HEK293 (cell line): Measurements from ENCODE around the gene CD276.

Source experiments
- CTCF ChIA-PET: fragments of 350-600 bp; formaldehyde crosslinking; extraction: SDS; loops from one replicate; lab custom pipeline; 2021; ENCODE audit warnings: antibody characterized with exemption; lab: Yijun Ruan, JAX
- POLR2A ChIA-PET: fragments of 300-600 bp; formaldehyde crosslinking; extraction: SDS; loops from one replicate; lab custom pipeline; 2020; ENCODE audit warnings: antibody characterized with exemption, inconsistent platforms; lab: Yijun Ruan, JAX
- H3K27ac ChIP-seq: fragments of 200-500 bp; sonication (Bioruptor generic); 2 replicates; pipeline ENCODE4 v1.5.1; 2014; ENCODE audit warnings: low read depth, low read length, control low read depth, inconsistent platforms; ENCODE audit errors: extremely low read depth
- H3K36me3 ChIP-seq, 2 experiments: fragments of 200-500 bp in 1 of 2; sonication (Bioruptor generic) in 1 of 2; 1 replicate in 1 of 2; 2 replicates in 1 of 2; pipeline ENCODE4 v1.5.1; 2014 to 2017; ENCODE audit warnings: inconsistent platforms in 2 of 2, low read length in 2 of 2; ENCODE audit not compliant: control insufficient read depth in 2 of 2, insufficient read depth in 1 of 2
- H3K4me1 ChIP-seq: fragments of 200-500 bp; sonication (Bioruptor generic); 2 replicates; pipeline ENCODE4 v1.5.1; 2014; ENCODE audit warnings: mild to moderate bottlenecking, low read length, inconsistent platforms; ENCODE audit not compliant: control insufficient read depth, insufficient read depth
- H3K4me3 ChIP-seq: 2 replicates; pipeline ENCODE4 v1.5.1; 2011; ENCODE audit warnings: low read depth, mild to moderate bottlenecking, control low read depth, low read length, moderate library complexity
- H3K9me3 ChIP-seq: fragments of 200-500 bp; sonication (Bioruptor generic); 2 replicates; pipeline ENCODE4 v1.5.1; 2014; ENCODE audit warnings: low read depth, low read length, inconsistent platforms; ENCODE audit not compliant: control insufficient read depth, insufficient read depth
- BCL11A ChIP-seq: fragments of 450-650 bp; formaldehyde crosslinking; IDR thresholded peaks from 2 replicates; pipeline ENCODE4 v1.5.1; 2016; ENCODE audit warnings: low read depth, missing biosample characterization, missing genetic modification characterization
- GFI1B ChIP-seq: fragments of 450-650 bp; formaldehyde crosslinking; IDR thresholded peaks from 2 replicates; pipeline ENCODE4 v1.5.1; 2016; ENCODE audit warnings: missing biosample characterization, missing genetic modification characterization
- GLIS1 ChIP-seq: fragments of 450-650 bp; formaldehyde crosslinking; IDR thresholded peaks from 2 replicates; pipeline ENCODE4 v1.5.1; 2016; ENCODE audit warnings: missing biosample characterization, missing genetic modification characterization
- KLF16 ChIP-seq: fragments of 450-650 bp; formaldehyde crosslinking; IDR thresholded peaks from 2 replicates; pipeline ENCODE4 v1.5.1; 2017; ENCODE audit warnings: missing biosample characterization, missing genetic modification characterization
- KLF17 ChIP-seq: fragments of 450-650 bp; formaldehyde crosslinking; IDR thresholded peaks from 2 replicates; pipeline ENCODE4 v1.5.1; 2016; ENCODE audit warnings: missing biosample characterization, missing genetic modification characterization
- KLF8 ChIP-seq: fragments of 450-650 bp; formaldehyde crosslinking; IDR thresholded peaks from 2 replicates; pipeline ENCODE4 v1.5.1; 2016; ENCODE audit warnings: missing biosample characterization, missing genetic modification characterization
- MYNN ChIP-seq: fragments of 450-650 bp; formaldehyde crosslinking; IDR thresholded peaks from 2 replicates; pipeline ENCODE4 v1.5.1; 2016; ENCODE audit warnings: missing biosample characterization, missing genetic modification characterization, borderline replicate concordance
- SCRT2 ChIP-seq: fragments of 450-650 bp; formaldehyde crosslinking; IDR thresholded peaks from 2 replicates; pipeline ENCODE4 v1.5.1; 2016; ENCODE audit warnings: missing biosample characterization, missing genetic modification characterization
- ZBTB48 ChIP-seq: fragments of 450-650 bp; formaldehyde crosslinking; IDR thresholded peaks from 2 replicates; pipeline ENCODE4 v1.5.1; 2016; ENCODE audit warnings: missing biosample characterization, missing genetic modification characterization
- ZNF10 ChIP-seq: fragments of 450-650 bp; formaldehyde crosslinking; IDR thresholded peaks from 2 replicates; pipeline ENCODE4 v1.5.1; 2017; ENCODE audit warnings: missing biosample characterization, missing genetic modification characterization
- ZNF132 ChIP-seq: fragments of 450-650 bp; formaldehyde crosslinking; IDR thresholded peaks from 2 replicates; pipeline ENCODE4 v1.5.1; 2017; ENCODE audit warnings: missing biosample characterization, missing genetic modification characterization, borderline replicate concordance
- ZNF133 ChIP-seq: fragments of 450-650 bp; formaldehyde crosslinking; IDR thresholded peaks from 2 replicates; pipeline ENCODE4 v1.5.1; 2016; ENCODE audit warnings: missing biosample characterization, missing genetic modification characterization
- ZNF157 ChIP-seq: fragments of 450-650 bp; formaldehyde crosslinking; IDR thresholded peaks from 2 replicates; pipeline ENCODE4 v1.5.1; 2016; ENCODE audit warnings: missing biosample characterization, missing genetic modification characterization
- ZNF221 ChIP-seq: fragments of 450-650 bp; formaldehyde crosslinking; IDR thresholded peaks from 2 replicates; pipeline ENCODE4 v1.5.1; 2017; ENCODE audit warnings: missing biosample characterization, missing genetic modification characterization, borderline replicate concordance
- ZNF24 ChIP-seq: fragments of 450-650 bp; formaldehyde crosslinking; IDR thresholded peaks from 2 replicates; pipeline ENCODE4 v1.5.1; 2016; ENCODE audit warnings: missing biosample characterization, missing genetic modification characterization
- ZNF335 ChIP-seq: fragments of 450-650 bp; formaldehyde crosslinking; conservative IDR thresholded peaks from 2 replicates; pipeline ENCODE4 v1.5.1; 2016; ENCODE audit warnings: missing biosample characterization, missing genetic modification characterization
- ZNF394 ChIP-seq: fragments of 450-650 bp; formaldehyde crosslinking; IDR thresholded peaks from 2 replicates; pipeline ENCODE4 v1.5.1; 2016; ENCODE audit warnings: missing biosample characterization, missing genetic modification characterization, mild to moderate bottlenecking, moderate library complexity, borderline replicate concordance
- ZNF398 ChIP-seq: fragments of 450-650 bp; formaldehyde crosslinking; IDR thresholded peaks from 2 replicates; pipeline ENCODE4 v1.5.1; 2017; ENCODE audit warnings: missing biosample characterization, missing genetic modification characterization
- ZNF416 ChIP-seq: fragments of 450-650 bp; formaldehyde crosslinking; IDR thresholded peaks from 2 replicates; pipeline ENCODE4 v1.5.1; 2016; ENCODE audit warnings: missing biosample characterization, missing genetic modification characterization
- ZNF529 ChIP-seq: fragments of 450-650 bp; formaldehyde crosslinking; IDR thresholded peaks from 2 replicates; pipeline ENCODE4 v1.5.1; 2017; ENCODE audit warnings: missing genetic modification characterization, missing biosample characterization; ENCODE audit not compliant: insufficient replicate concordance
- ZNF558 ChIP-seq: fragments of 450-650 bp; formaldehyde crosslinking; IDR thresholded peaks from 2 replicates; pipeline ENCODE4 v1.5.1; 2016; ENCODE audit warnings: missing biosample characterization, missing genetic modification characterization
- ZNF596 ChIP-seq: fragments of 450-650 bp; IDR thresholded peaks from 2 replicates; pipeline ENCODE4 v1.5.0; 2018; ENCODE audit warnings: missing biosample characterization, mild to moderate bottlenecking, missing genetic modification characterization, moderate library complexity
- ZNF626 ChIP-seq: fragments of 450-650 bp; sonication (Bioruptor Pico); formaldehyde crosslinking; IDR thresholded peaks from 2 replicates; pipeline ENCODE4 v1.5.1; 2018; ENCODE audit warnings: missing biosample characterization, missing genetic modification characterization, inconsistent platforms
- ZNF664 ChIP-seq: fragments of 450-650 bp; formaldehyde crosslinking; IDR thresholded peaks from 2 replicates; pipeline ENCODE4 v1.5.1; 2016; ENCODE audit warnings: missing biosample characterization, missing genetic modification characterization
- ZNF670 ChIP-seq: fragments of 450-650 bp; formaldehyde crosslinking; IDR thresholded peaks from 2 replicates; pipeline ENCODE4 v1.5.1; 2016; ENCODE audit warnings: missing biosample characterization, missing genetic modification characterization, low read depth
- ZNF677 ChIP-seq: fragments of 450-650 bp; IDR thresholded peaks from 2 replicates; pipeline ENCODE4 v1.5.0; 2018; ENCODE audit warnings: missing biosample characterization, mild to moderate bottlenecking, missing genetic modification characterization, moderate library complexity
- ZNF704 ChIP-seq: fragments of 450-650 bp; formaldehyde crosslinking; IDR thresholded peaks from 2 replicates; pipeline ENCODE4 v1.5.1; 2016; ENCODE audit warnings: missing biosample characterization, missing genetic modification characterization
- ZNF76 ChIP-seq: fragments of 450-650 bp; formaldehyde crosslinking; IDR thresholded peaks from 2 replicates; pipeline ENCODE4; 2016; ENCODE audit warnings: low read depth, missing biosample characterization, missing genetic modification characterization, borderline replicate concordance
- ZSCAN5A ChIP-seq: fragments of 450-650 bp; formaldehyde crosslinking; IDR thresholded peaks from 2 replicates; pipeline ENCODE4 v1.5.1; 2016; ENCODE audit warnings: missing biosample characterization, missing genetic modification characterization
- TF ChIP-seq, protein P1 (sequence below): fragments of 450-650 bp; formaldehyde crosslinking; IDR thresholded peaks from 2 replicates; pipeline ENCODE4 v1.5.1; 2016; ENCODE audit warnings: missing biosample characterization, missing genetic modification characterization

CD276 gene

DNA sequence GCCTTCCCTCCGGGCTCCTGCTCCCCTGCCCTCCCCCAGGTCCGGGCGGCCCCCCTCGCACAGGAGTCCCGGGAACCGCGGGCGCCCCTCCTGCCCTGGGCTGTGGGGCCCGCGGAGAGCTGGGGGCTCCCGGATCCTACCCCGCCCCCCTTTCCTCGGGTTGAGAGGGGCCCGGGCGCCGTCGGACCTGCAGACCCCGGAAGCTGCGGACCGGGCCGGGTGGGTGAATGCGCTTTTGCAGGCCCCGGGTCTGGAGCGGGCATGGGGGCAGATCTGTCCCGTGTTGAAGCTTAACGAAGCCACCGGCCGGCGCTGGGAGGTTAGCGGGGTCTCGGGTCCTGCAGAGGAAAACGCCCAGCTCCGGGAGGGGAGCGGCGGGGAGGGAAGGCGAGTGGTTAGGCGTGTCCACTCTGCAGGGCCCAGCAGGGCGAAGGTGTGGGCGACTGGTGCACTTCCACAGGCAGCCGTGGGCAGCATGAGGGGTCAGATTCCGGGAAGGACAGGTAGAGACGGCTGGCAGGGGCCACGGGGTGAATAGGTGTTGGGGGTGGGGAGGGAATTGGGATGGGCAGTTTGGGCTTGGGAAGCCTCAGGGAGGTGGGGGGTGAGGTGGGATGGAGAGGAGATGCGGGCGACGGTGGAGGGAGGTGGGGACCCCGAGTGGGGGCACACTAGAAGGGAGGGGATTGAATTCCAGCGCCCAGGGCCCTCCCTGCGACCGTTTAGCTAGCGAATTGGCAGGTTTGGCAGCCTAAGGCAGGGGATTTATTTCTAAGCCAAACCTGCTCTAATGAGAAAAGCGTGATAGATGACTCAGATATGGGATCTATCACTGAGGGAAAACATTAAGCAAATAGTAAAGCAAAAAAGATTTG is 635 bp downstream of the CD276 start:
- Histone ChIP-seq H3K4me3 (peak overlapping the region; percentile 76), H3K9me3 (no peaks in the 10 kb centered on the region), H3K4me1 (peaks cover 19% of the 10 kb centered on the region), H3K27ac (peak overlapping the region; percentile 88), H3K36me3 (no peaks in the 10 kb centered on the region)
- ChIA-PET CTCF (interaction anchor here (0.5 to 14.1 kb wide), 11 partner anchors 8 to 463 kb away, joined by 3 to 261 read pairs (median 7); partner anchors contain the start of gene NPTN), POLR2A (interaction anchor here (0.9 to 2.9 kb wide), 4 partner anchors 10 to 64 kb away, joined by 5 to 18 read pairs (median 8); partner anchors contain the start of gene NPTN)
- no peak for TF ChIP-seq ZNF670 (tag by site-specific recombination)
- TF ChIP-seq ZNF596 (tag by site-specific recombination): no peak
- TF ChIP-seq ZNF133 (tag by site-specific recombination): no peak
- TF ChIP-seq GLIS1 (tag by site-specific recombination): no peak
- no peak for TF ChIP-seq ZNF76
- no peak for TF ChIP-seq ZSCAN5A (tag by site-specific recombination)
- 0 out of 2 replicates have a peak, but pooled peaks have one; percentile 37 for TF ChIP-seq BCL11A (tag by site-specific recombination)
- 0 out of 2 replicates have a peak, but pooled peaks have one; percentile 5 for TF ChIP-seq MYNN (tag by site-specific recombination)
- TF ChIP-seq ZNF398 (tag by site-specific recombination): peak; percentile 98
- TF ChIP-seq ZNF416 (tag by site-specific recombination): no peak
- TF ChIP-seq ZNF529 (tag by site-specific recombination): no peak
- TF ChIP-seq ZNF558 (tag by site-specific recombination): no peak
- TF ChIP-seq ZNF664 (tag by site-specific recombination): no peak
- no peak for TF ChIP-seq ZNF24 (tag by site-specific recombination)
- peak; percentile 68; the same call in 1 of the 2 replicates for TF ChIP-seq KLF8 (tag by site-specific recombination)
- peak; percentile 89 for TF ChIP-seq ZNF335 (tag by site-specific recombination)
- TF ChIP-seq SCRT2: no peak
- TF ChIP-seq GFI1B (tag by site-specific recombination): peak; percentile 73; the same call in 1 of the 2 replicates
- TF ChIP-seq ZNF132: no peak
- TF ChIP-seq ZNF394: peak; percentile 41; the same call in 1 of the 2 replicates
- no peak for TF ChIP-seq ZNF221 (tag by site-specific recombination)
- no peak for TF ChIP-seq ZNF677
- peak; percentile 43; the same call in 1 of the 2 replicates for TF ChIP-seq ZBTB48 (tag by site-specific recombination)
- TF ChIP-seq ZNF10 (tag by site-specific recombination): no peak
- TF ChIP-seq KLF17: peak; percentile 72; the same call in 1 of the 2 replicates
- TF ChIP-seq, protein P1, sequence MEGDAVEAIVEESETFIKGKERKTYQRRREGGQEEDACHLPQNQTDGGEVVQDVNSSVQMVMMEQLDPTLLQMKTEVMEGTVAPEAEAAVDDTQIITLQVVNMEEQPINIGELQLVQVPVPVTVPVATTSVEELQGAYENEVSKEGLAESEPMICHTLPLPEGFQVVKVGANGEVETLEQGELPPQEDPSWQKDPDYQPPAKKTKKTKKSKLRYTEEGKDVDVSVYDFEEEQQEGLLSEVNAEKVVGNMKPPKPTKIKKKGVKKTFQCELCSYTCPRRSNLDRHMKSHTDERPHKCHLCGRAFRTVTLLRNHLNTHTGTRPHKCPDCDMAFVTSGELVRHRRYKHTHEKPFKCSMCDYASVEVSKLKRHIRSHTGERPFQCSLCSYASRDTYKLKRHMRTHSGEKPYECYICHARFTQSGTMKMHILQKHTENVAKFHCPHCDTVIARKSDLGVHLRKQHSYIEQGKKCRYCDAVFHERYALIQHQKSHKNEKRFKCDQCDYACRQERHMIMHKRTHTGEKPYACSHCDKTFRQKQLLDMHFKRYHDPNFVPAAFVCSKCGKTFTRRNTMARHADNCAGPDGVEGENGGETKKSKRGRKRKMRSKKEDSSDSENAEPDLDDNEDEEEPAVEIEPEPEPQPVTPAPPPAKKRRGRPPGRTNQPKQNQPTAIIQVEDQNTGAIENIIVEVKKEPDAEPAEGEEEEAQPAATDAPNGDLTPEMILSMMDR: no peak; the same call in 1 of the 2 replicates
- TF ChIP-seq KLF16 (tag by site-specific recombination): peak; percentile 24; the same call in 1 of the 2 replicates
- TF ChIP-seq ZNF626: no peak
- TF ChIP-seq ZNF704 (tag by site-specific recombination): no peak
- TF ChIP-seq ZNF157 (tag by site-specific recombination): no peak
